Measurements from ENCODE around the gene PTOV1. TPM values are rescaled to one million over a fixed set of nuclear protein-coding genes. Genes with fewer than 3 reads are reported as not detected.

The PTOV1 gene
- total and polyA plus RNA-seq, 2 of the 13 experiments (the other 11 are each of a cell fraction or from before 2014, with no cell fraction given): 63.5 to 68.5 TPM

GRCh38 chr19:49855676-49856573, 5.0 kb downstream of the PTOV1 start (continued):
- TF ChIP-seq ZSCAN29 (CRISPR knock-in tag; conservative IDR thresholded peaks at IDR 0.05) (no peak), NFKBIZ (CRISPR knock-in tag; IDR thresholded peaks at IDR 0.05) (no peak), ZNF282 (IDR thresholded peaks at IDR 0.05; ENCODE audit: partially characterized antibody) (no peak), DNMT3B (CRISPR knock-in tag; conservative IDR thresholded peaks at IDR 0.05) (no peak), ZNF777 (CRISPR knock-in tag; IDR thresholded peaks at IDR 0.05) (no peak), POLR2G (IDR thresholded peaks at IDR 0.05; ENCODE audit: low read depth, low read length) (peak; percentile 61), ZNF292 (CRISPR knock-in tag; IDR thresholded peaks at IDR 0.05; ENCODE audit: borderline replicate concordance, low read depth) (no peak), PHF21A (CRISPR knock-in tag; IDR thresholded peaks at IDR 0.05) (no peak), TEAD3 (CRISPR knock-in tag; optimal IDR thresholded peaks at IDR 0.05; ENCODE audit: borderline replicate concordance) (no peak), HNRNPLL (IDR thresholded peaks at IDR 0.05; ENCODE audit: low read depth, low read length, poor library complexity, severe bottlenecking) (no peak), ZKSCAN8 (CRISPR knock-in tag; IDR thresholded peaks at IDR 0.05; ENCODE audit: borderline replicate concordance) (peak; percentile 57; the same call in 1 of the 2 replicates), ZNF776 (CRISPR knock-in tag; IDR thresholded peaks at IDR 0.05) (no peak), ZNF512B (CRISPR knock-in tag; IDR thresholded peaks at IDR 0.05; ENCODE audit: borderline replicate concordance) (no peak), ZNF691 (CRISPR knock-in tag; IDR thresholded peaks at IDR 0.05; ENCODE audit: borderline replicate concordance, low read depth) (no peak), AGO1 (IDR thresholded peaks at IDR 0.05; ENCODE audit: low read depth, low read length, poor library complexity, severe bottlenecking) (peak; percentile 64)
- TF ChIP-seq, protein P1, sequence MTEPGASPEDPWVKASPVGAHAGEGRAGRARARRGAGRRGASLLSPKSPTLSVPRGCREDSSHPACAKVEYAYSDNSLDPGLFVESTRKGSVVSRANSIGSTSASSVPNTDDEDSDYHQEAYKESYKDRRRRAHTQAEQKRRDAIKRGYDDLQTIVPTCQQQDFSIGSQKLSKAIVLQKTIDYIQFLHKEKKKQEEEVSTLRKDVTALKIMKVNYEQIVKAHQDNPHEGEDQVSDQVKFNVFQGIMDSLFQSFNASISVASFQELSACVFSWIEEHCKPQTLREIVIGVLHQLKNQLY (CRISPR knock-in tag; IDR thresholded peaks at IDR 0.05): no peak

All from HepG2 (cell line).